ENCODE data around the gene ARHGAP24. TPM values are rescaled to one million over a fixed set of nuclear protein-coding genes. Genes with fewer than 3 reads are reported as not detected.

ARHGAP24 gene
- total RNA-seq, 2 donors from 2014 or later = 34.0 to 42.0 TPM

- Histone ChIP-seq H3K9me3 (no peaks in the 10 kb centered on the region), H3K27ac (peak overlapping the region; percentile 81 to 88), H3K36me3 (no peaks in the 10 kb centered on the region), H3K27me3 (no peaks in the 10 kb centered on the region), H3K4me3 (peak overlapping the region in 1 of 2 donors; percentile 7), H3K4me1 (peaks cover 0 to 33% of the 10 kb centered on the region in 2 donors)
- TF ChIP-seq CTCF (IDR thresholded peaks at IDR 0.05) = no peak
- DNase-seq (ENCODE audit: low spot score) = peak; percentile 72
Observed at GRCh38 chr4:86033171-86033570, 558.2 kb downstream of the ARHGAP24 start.

GRCh38 chr4:86034616-86035015, 559.7 kb downstream of the ARHGAP24 start:
- H3K36me3 ChIP-seq = no peaks in the 10 kb centered on the region
- no peak for TF ChIP-seq CTCF (IDR thresholded peaks at IDR 0.05)
- H3K27ac ChIP-seq = peak overlapping the region in 1 of 2 donors; percentile 88
- H3K27me3 ChIP-seq = no peaks in the 10 kb centered on the region
- no peak overlapping the region for H3K4me3 ChIP-seq
- H3K9me3 ChIP-seq = no peaks in the 10 kb centered on the region
- no peak for DNase-seq (ENCODE audit: low spot score)
- peaks cover 0 to 39% of the 10 kb centered on the region in 2 donors for H3K4me1 ChIP-seq

GRCh38 chr4:86035688-86036087, 560.7 kb downstream of the ARHGAP24 start:
- no peaks in the 10 kb centered on the region for H3K27me3 ChIP-seq
- no peaks in the 10 kb centered on the region for H3K9me3 ChIP-seq
- no peak for DNase-seq (ENCODE audit: low spot score)
- TF ChIP-seq CTCF (IDR thresholded peaks at IDR 0.05) = no peak
- H3K36me3 ChIP-seq = no peaks in the 10 kb centered on the region
- peaks cover 0 to 39% of the 10 kb centered on the region in 2 donors for H3K4me1 ChIP-seq
- no peak overlapping the region for H3K4me3 ChIP-seq
- H3K27ac ChIP-seq = no peak overlapping the region

- peak overlapping the region in 1 of 2 donors; percentile 63 for H3K27ac ChIP-seq
- H3K4me1 ChIP-seq = peaks cover 0 to 39% of the 10 kb centered on the region in 2 donors
- H3K9me3 ChIP-seq = no peaks in the 10 kb centered on the region
- no peaks in the 10 kb centered on the region for H3K27me3 ChIP-seq
- no peaks in the 10 kb centered on the region for H3K36me3 ChIP-seq
- no peak for DNase-seq (ENCODE audit: low spot score)
- TF ChIP-seq CTCF (IDR thresholded peaks at IDR 0.05) = no peak
- H3K4me3 ChIP-seq = no peak overlapping the region
Observed at GRCh38 chr4:86036736-86037135, 561.8 kb downstream of the ARHGAP24 start.

GRCh38 chr4:86038037-86038436, 563.1 kb downstream of the ARHGAP24 start:
- no peak for DNase-seq (ENCODE audit: low spot score)
- no peak overlapping the region for H3K4me3 ChIP-seq
- H3K36me3 ChIP-seq = no peaks in the 10 kb centered on the region
- no peaks in the 10 kb centered on the region for H3K9me3 ChIP-seq
- peaks cover 0 to 27% of the 10 kb centered on the region in 2 donors for H3K4me1 ChIP-seq
- no peak for TF ChIP-seq CTCF (IDR thresholded peaks at IDR 0.05)
- no peaks in the 10 kb centered on the region for H3K27me3 ChIP-seq
- H3K27ac ChIP-seq = peak overlapping the region in 1 of 2 donors; percentile 63

Data from right atrium auricular region (tissue), 2 donors.